Gastroesophageal sphincter (tissue), 3 donors: ENCODE measurements around the gene RHD.
"Not testable (repeated sequence)": the region's sequence is repeated elsewhere in the genome, so short reads cannot be mapped to it uniquely, and the experiment has no call there.

ENCODE experiments used
- POLR2A ChIP-seq, 2 donors: fragments of 450-650 bp; IDR thresholded peaks; one replicate each; pipeline ENCODE4 v1.6.1; 2017; ENCODE audit warnings: antibody characterized with exemption in 2 of 2, mild to moderate bottlenecking in 2 of 2, moderate library complexity in 1 of 2
- TF ChIP-seq, protein P1 (sequence below), 4 experiments: fragments of 200-600 bp in 2 of 4; fragments of 450-650 bp in 2 of 4; sonication (generic) in 1 of 4; IDR thresholded peaks; one replicate each; pipeline ENCODE4 v1.5.1; 2017 to 2019; ENCODE audit warnings: antibody characterized with exemption in 4 of 4, mild to moderate bottlenecking in 2 of 4, moderate library complexity in 2 of 4

- not testable (repeated sequence) for TF ChIP-seq POLR2A (IDR thresholded peaks at IDR 0.05)
- TF ChIP-seq, protein P1, sequence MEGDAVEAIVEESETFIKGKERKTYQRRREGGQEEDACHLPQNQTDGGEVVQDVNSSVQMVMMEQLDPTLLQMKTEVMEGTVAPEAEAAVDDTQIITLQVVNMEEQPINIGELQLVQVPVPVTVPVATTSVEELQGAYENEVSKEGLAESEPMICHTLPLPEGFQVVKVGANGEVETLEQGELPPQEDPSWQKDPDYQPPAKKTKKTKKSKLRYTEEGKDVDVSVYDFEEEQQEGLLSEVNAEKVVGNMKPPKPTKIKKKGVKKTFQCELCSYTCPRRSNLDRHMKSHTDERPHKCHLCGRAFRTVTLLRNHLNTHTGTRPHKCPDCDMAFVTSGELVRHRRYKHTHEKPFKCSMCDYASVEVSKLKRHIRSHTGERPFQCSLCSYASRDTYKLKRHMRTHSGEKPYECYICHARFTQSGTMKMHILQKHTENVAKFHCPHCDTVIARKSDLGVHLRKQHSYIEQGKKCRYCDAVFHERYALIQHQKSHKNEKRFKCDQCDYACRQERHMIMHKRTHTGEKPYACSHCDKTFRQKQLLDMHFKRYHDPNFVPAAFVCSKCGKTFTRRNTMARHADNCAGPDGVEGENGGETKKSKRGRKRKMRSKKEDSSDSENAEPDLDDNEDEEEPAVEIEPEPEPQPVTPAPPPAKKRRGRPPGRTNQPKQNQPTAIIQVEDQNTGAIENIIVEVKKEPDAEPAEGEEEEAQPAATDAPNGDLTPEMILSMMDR (IDR thresholded peaks at IDR 0.05) = not testable (repeated sequence)
These were observed 37.2 kb downstream of the RHD start for GRCh38 chr1:25309486-25309885.
